NCI-H2227 treated with DMSO at 0.1 percent for 48 hours (cell line): ENCODE results near the gene PDZRN4.
"Not testable (repeated sequence)": the region's sequence is repeated elsewhere in the genome, so short reads cannot be mapped to it uniquely, and the experiment has no call there.

Experiments used
- DNase-seq: peaks from one replicate; lab custom pipeline; 2025; lab: John Stamatoyannopoulos, UW

PDZRN4 gene

DNA sequence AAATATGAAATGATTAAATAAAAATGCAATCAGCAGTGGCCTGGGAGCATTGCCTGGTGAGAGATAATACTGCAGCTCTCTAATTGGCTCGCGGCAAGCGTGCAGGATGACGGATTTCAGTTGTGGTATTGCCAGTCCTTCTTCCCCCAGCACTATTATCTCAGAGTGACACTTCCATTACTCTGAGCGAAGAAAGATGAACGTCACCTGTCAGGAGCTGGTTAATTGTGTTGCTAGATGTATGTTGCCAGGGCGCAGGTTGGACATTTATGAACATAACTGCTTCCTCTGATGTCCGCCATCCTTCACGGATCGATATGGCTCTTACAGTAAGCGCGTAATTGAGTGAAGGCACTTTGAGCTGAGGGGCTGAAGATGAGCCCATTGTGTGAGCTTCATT is 374.9 kb downstream of the PDZRN4 start:
- no peak for DNase-seq

DNA sequence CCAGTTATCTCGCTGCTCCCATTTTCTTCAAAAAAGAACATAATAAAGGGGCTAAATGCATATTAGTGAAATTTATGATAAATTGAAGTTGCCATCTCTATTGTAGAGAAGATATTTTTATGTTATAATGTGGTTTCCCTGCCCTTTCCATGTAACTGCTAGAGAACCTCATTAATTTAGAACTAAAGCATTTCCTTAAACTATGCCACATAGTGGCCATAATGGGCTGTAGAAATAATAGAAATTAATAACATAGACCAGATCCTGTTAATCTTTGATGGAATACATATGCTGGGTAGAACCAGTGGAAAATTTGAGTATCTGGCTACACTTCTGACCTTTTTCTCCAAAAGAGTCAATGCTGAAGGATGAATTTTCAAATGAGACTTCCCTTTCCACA is 376.7 kb downstream of the PDZRN4 start:
- no peak for DNase-seq

DNA sequence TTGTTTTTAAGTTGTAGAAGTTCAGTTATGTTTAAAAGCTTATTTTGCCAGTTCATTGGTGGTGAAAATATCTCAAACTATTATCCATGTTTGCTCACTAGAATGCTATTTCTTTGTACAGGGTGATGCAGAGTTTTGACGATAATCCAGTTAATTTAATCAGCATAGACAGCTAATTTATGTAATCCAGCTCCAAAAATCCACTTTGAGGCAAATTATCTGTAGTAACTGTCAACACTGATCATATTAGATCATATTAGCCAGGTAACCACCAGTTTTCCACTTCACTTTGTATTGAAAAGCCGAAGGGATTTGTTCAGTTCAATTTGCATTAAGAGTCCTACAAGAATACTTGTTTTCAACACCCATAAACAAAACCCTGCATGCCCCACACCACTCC is 378.6 kb downstream of the PDZRN4 start:
- DNase-seq = no peak

DNA sequence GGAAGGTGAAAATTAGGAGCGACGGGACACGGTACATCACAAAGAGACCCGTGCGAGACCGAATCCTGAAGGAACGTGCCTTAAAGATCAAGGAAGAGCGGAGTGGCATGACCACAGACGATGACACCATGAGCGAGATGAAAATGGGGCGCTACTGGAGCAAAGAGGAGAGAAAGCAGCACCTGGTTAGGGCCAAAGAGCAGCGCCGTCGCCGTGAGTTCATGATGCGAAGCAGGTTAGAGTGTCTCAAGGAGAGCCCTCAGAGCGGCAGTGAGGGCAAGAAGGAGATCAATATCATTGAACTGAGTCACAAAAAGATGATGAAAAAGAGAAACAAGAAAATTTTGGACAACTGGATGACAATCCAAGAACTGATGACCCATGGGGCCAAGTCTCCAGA is 385.3 kb downstream of the PDZRN4 start:
- no peak for DNase-seq

DNA sequence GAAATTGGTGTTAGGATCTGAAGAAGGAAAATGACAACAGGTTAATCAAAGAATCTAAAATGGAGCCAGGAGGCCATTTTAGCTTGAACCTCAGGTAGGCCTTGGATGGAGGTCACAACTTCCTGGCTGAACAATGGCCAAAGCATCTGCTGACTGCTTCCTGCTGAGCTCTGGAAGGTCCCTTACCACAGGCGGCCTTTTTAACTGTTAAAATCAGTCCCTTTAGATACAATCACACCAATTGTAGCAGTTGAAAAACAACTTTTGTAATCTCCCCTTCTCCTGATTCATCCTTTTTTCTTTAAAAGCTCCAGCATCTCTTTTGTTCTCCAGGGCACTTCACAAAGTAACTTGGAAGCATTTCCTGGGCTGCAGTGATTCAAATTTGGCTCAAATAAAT is 388.8 kb downstream of the PDZRN4 start:
- no peak for DNase-seq

DNA sequence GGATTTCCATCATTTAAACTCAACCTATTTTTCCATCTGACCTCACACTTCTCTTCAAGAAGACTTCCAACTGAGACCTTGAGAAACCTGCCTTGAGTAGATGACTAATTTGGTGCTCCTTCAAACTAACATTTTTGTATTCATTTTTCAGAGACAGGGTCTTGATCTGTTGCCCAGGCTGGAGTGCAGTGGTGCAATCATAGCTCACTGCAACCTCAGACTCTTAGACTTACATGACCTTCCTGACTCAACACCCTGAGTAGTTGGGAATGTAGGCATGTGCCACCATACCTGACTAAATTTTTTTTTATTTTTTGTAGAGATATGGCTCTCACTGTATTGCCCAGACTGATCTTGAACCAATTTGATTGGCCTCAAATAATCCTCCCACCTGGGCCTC is 389.9 kb downstream of the PDZRN4 start:
- DNase-seq = no peak

DNA sequence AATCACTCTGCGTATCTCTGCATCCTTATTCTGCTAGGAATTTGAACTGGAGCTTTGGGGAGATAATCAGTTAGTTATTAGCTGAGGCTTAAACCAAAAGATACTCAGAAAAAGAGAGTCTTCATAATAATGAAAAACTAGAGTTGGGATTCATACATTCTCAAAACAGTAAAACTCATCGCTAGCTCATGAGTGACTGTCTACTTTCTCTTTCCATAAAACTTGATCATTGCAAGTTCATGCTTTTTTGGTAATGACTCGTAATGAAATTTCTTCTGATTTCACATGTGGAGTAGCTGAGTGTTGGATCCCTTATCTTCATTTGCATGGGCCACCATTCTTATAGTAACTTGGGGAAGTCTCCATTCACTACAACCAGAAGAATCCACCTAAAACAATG is 397.7 kb downstream of the PDZRN4 start:
- DNase-seq = no peak

DNA sequence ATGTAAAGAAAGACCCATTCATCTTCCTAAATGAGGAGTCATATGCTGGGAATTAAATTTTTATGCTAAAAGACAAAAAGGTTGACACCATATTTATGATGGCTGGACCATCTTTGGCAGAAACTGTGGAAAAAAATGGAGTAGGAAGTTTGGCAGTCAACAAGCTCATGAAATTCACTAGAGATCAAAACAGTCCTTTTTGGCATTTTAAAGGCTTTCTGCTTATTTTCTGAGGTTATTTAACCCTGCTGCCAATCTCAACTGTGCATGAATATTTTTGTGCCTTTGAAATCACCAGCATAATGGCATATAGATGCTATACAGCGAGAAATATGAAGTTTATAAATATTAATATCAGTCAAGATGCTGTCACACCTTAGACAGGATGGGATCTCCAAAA is 399.5 kb downstream of the PDZRN4 start:
- DNase-seq = no peak

DNA sequence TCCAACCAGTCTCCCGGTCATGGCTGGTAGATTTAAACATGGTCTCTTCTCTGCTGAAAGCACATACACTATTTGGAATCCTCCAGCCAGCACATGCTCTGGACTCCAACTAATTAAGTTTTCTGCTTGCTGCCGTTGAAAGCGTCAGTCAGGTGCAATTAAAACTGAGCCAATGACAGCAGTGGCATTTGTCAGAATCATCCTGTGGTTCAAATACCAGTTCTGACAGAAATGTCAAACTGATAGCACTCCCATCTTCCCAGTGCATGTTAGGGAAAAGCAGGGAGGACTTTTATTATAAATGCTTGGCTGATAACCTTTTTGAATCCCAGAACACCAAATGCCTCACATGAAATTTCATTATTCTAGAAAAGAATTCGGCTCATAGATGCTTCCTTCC is 401.8 kb downstream of the PDZRN4 start:
- no peak for DNase-seq

DNA sequence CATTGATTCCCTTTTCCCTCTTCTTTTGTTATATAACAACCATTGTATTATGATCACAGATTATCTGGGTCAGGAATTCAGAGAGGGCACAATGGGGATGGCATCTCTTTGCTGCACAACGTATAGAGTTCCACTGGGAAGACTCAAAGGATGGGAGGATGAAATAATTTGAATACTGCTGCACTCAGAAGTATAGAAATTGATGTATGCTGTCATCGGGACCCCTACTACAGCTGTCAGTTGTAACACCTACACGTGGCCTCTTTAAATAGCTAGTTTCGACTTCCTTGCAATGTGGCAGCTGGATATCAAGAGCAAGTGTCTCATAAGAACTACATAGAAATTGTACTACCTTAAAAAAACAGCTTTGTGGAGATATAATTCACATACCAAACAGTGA is 408.1 kb downstream of the PDZRN4 start:
- DNase-seq = no peak

DNA sequence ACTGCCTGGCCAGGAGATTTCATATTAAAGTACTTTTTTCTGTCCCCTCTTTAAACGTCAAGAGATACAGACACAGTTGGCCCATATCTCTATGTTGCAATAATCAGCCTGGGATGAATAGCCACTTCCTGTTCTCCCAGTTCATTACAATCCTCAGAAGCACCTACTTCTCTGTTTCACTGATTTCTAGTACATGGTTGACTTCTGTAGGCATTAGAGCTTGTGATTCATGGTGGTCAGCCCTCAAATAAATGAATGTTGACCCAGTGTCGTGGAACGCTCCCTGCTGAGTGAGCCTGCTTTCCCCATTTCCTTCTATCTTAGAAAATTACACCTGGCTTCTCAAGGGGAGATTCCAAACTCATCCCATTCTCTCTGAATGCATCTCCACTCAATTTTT is 416.7 kb downstream of the PDZRN4 start:
- DNase-seq = no peak

DNA sequence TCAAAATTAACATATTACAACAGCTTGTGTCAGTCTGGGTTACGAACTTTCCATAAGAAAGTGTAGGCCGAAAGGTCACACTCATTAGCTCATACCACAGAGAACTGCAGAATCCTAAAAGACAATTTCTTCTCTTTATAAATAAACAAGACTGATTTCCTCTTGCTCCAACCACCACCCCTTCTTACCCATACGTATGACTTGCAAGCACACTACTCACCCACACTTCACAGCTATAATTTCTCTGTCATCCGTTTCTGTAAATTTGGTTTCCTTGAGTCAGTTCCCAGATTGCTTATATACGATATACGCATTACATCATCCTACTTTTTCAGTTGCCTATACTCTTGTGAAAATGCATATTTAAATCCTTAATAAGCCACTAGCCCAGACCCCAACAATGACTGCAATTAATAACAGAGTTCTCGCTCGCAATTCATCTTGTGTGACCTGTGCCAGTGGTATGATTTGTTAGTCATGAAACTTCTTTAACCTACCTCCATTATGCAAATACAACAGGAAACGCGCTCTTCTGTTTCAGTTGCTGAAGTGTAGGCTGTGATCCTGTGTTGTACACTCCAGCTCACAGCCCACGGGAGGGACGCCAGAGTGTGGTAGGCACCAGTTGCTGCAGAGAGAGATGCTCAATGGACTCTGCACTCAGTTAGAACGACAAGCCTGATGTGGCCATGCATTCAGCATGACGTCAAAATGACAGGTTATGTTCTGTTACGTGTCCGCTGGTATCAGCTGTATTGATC is 417.6 kb downstream of the PDZRN4 start:
- no peak for DNase-seq

DNA sequence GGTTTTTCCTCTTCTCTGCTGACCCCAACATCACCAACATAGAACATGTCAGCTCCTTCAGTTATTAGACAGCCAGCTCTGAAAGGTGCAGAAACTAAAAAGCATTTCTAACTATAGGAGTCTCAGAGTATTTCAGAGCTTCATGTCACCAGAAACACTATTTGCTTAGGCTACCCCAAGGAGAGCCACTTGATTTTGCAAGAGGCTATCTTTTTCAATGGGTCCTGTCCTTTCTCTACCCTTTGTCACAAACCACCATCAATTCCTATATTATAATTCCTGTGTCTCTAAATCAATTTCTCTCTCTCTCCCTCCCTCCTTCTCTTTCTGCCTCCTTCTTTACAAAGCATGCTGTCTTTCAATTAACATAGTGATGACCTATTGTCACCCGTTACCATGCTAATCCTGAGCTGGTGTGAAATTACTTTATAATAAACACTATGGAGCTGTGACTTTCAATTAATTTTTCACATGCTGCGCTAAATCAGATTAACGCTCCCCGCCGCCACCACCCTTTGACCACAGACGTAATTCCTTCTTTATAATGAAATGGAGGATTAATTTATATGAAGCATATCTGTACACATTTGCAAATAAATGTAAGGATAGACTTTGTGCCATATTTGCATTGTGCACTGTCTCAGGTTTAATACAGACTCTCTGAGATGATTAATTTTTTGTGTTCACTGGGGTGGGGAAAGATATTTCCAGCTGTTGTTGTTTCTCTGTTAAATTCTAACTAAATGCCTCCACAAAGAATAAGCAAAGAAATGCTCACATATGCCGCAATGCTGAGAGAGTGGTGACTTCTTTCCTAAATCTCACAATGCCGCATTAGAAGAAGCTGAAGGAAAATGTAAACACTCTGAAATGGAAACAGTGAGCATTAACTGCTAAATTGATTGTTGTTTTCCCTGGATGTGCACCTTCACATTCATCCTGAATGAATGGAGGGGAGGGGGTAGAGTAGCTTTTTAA is 418.6 kb downstream of the PDZRN4 start:
- no peak for DNase-seq

DNA sequence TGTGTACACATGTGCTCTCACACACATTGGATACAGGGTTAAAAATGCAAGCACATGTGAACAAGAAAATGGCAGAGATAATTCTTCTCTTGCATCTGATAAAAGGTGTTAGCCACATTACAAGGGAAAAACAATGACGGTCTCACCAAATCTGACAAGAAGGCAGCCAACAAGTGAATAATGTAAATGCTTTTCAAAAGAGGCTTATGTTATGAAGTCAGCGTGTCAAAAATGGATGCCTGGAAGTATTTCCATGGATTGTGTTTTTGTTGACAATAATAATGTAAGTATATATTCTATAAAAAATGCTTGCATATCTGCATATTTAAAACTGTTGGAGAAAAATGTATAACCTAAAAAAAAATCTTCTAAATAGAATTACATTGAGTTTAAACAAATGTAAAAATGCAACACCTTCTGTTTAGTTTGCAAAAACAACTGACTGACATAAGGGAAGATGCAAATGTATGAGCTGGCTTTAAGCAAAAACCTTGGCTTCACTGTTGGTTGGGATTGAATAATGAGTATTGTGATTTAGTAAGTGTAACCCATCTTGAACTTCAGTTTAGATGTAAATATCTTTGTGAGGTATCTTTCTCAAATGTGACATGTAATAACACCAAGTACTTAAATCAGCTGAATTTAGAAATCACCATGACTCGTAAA is 424.9 kb downstream of the PDZRN4 start:
- no peak for DNase-seq

DNA sequence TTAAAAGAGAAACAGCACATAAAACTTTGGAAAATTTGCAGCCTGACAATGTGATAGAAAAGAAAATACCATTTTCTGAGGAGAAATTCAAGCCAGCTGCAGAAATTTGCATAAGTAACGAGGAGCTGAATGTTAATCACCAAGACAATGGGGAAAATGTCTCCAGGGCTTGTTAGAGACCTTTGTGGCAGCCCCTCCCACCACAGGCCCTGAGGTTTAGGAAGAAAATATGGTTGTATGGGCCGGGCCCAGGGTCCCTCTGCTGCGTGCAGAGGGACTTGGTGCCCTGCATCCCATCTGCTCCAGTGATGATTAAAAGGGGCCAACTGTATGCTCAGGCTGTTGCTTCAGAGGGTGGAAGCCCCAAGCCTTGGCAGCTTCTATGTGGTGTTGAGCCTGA is 427.1 kb downstream of the PDZRN4 start:
- DNase-seq = not testable (repeated sequence)

DNA sequence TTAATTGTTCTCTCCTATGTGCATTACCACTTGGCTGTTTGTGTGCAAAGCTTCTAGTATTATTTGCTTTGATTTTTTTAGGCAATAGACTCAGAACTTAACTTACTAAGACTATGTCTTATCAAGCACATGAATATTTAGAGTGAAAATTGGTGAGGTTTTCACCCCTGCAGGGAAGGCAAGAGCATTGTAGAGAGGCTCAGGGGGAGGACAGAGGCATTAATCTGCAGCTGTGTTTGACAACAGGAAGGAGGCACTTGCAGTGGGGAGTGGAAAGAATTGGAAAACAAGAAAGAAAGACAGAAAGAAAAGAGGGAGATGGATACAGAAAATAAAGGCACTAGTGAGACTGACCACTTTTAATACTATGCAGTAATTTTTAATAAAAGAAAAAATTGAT is 431.6 kb downstream of the PDZRN4 start:
- no peak for DNase-seq

DNA sequence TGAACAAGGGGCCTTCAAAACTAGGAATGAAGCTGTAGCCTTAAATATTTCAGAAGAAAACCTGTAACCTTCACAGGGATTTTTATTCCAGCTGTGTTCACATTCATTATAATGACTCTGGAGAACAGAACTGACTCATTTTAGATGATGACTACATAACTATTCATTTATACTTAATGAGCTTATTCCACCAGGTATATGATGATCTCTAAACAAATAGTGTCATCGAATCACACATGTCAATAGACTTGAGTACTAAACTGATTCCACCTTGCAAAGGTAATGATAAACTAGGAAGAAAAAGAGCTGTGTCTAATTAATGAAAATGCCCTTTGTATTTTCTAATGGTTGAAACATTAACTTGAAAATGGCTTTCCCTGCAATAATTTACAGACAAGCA is 433.2 kb downstream of the PDZRN4 start:
- DNase-seq = no peak
